Panc1 (cell line): ENCODE data around the gene RPS6KA3. TPM values are rescaled to one million over a fixed set of nuclear protein-coding genes. Genes with fewer than 3 reads are reported as not detected.

Experiments
- ATAC-seq: fragments of 200-7000 bp; cut with Tn5 transposase; 2 replicates; pipeline ENCODE4 v1.9.1; 2020; ENCODE audit warnings: mild to moderate bottlenecking, moderate library complexity
- BruUV-seq: library from RNA; stranded (reverse); fragments of 400-500 nt; replicated peaks from 2 replicates; lab custom pipeline; 2021; lab: Mats Ljungman, UMichigan
- CTCF ChIA-PET: fragments of 300-600 bp; sonication (Branson Sonifier 250); formaldehyde crosslinking; loops from one replicate; lab custom pipeline; 2022; ENCODE audit warnings: antibody characterized with exemption; lab: Charles Lee
- POLR2A ChIA-PET: fragments of 300-600 bp; sonication (Branson Sonifier 250); formaldehyde crosslinking; loops from one replicate; lab custom pipeline; 2022; ENCODE audit warnings: antibody characterized with exemption; lab: Charles Lee
- DNase-seq: peaks from one replicate; pipeline ENCODE4 v3.0.0-alpha.2; 2010; ENCODE audit warnings: low read depth, low spot score
- H3K27ac ChIP-seq: 2 replicates; pipeline ENCODE4 v1.5.1; 2011; ENCODE audit warnings: mild to moderate bottlenecking, low read length, inconsistent platforms
- H3K27me3 ChIP-seq: fragments of 200-500 bp; sonication (Bioruptor generic); 2 replicates; pipeline ENCODE4 v1.6.0; 2014; ENCODE audit warnings: low read length, inconsistent platforms; ENCODE audit not compliant: control insufficient read depth, insufficient read depth
- H3K36me3 ChIP-seq: fragments of 200-500 bp; sonication (Bioruptor generic); 2 replicates; pipeline ENCODE4 v1.5.1; 2014; ENCODE audit warnings: inconsistent platforms, mild to moderate bottlenecking, low read length, moderate library complexity; ENCODE audit not compliant: control insufficient read depth, insufficient read depth
- H3K4me1 ChIP-seq: 2 replicates; pipeline ENCODE4 v1.5.1; 2011; ENCODE audit warnings: inconsistent platforms, mild to moderate bottlenecking, low read length, moderate library complexity; ENCODE audit not compliant: control insufficient read depth, insufficient read depth
- H3K4me3 ChIP-seq, 2 experiments: 2 replicates each; pipeline ENCODE4 v1.5.1; 2011 to 2012; ENCODE audit warnings: low read depth in 2 of 2, low read length in 2 of 2, mild to moderate bottlenecking in 2 of 2, inconsistent platforms in 1 of 2, moderate library complexity in 1 of 2
- H3K9me3 ChIP-seq: fragments of 200-500 bp; sonication (Bioruptor generic); 2 replicates; pipeline ENCODE4 v1.5.1; 2014; ENCODE audit warnings: low read depth, mild to moderate bottlenecking, inconsistent platforms, low read length, moderate library complexity; ENCODE audit not compliant: control insufficient read depth, insufficient read depth
- POLR2AphosphoS5 ChIP-seq: IDR thresholded peaks from 2 replicates; pipeline ENCODE4 v1.6.1; 2012; ENCODE audit warnings: mild to moderate bottlenecking, low read depth, low read length, moderate library complexity
- SIN3A ChIP-seq: IDR thresholded peaks from 2 replicates; pipeline ENCODE4 v1.6.1; 2012; ENCODE audit warnings: low read depth, mild to moderate bottlenecking, low read length, moderate library complexity, borderline replicate concordance; ENCODE audit not compliant: insufficient read depth
- TCF7L2 ChIP-seq: IDR thresholded peaks from 2 replicates; pipeline ENCODE4 v1.6.1; 2011; ENCODE audit warnings: mild to moderate bottlenecking, low read depth, low read length, inconsistent platforms
- in situ Hi-C: cut with HindIII; loops from 2 replicates; pipeline ENCODE4 v1.10.0; 2016; ENCODE audit warnings: low sequenced_read_pairs, low pct_unique_long_range_greater_than_20kb
- intact Hi-C: fragments of 100-400 bp; cut with micrococcal nuclease; formaldehyde crosslinking; loops from one replicate; pipeline ENCODE4 v1.10.0; 2022; ENCODE audit not compliant: unreplicated experiment
- total RNA-seq: library from RNA; stranded (reverse); gene quantifications from one replicate; pipeline ENCODE4 v1.2.1, GENCODE V29; 2021; ENCODE audit not compliant: unreplicated experiment
- TF ChIP-seq, protein P1 (sequence below), 2 experiments: IDR thresholded peaks; 2 replicates each; pipeline ENCODE4 v1.6.1; 2011 to 2012; ENCODE audit warnings: low read depth in 2 of 2, control low read depth in 1 of 2, low read length in 1 of 2, mild to moderate bottlenecking in 1 of 2, moderate library complexity in 1 of 2; ENCODE audit not compliant: insufficient read depth in 1 of 2
- TF ChIP-seq, protein P2 (sequence below): fragments of 450-650 bp; IDR thresholded peaks from 2 replicates; pipeline ENCODE4 v1.5.1; 2017; ENCODE audit warnings: mild to moderate bottlenecking

The RPS6KA3 gene
- total RNA-seq, 1 experiment from 2014 or later = 40.5 TPM

DNA sequence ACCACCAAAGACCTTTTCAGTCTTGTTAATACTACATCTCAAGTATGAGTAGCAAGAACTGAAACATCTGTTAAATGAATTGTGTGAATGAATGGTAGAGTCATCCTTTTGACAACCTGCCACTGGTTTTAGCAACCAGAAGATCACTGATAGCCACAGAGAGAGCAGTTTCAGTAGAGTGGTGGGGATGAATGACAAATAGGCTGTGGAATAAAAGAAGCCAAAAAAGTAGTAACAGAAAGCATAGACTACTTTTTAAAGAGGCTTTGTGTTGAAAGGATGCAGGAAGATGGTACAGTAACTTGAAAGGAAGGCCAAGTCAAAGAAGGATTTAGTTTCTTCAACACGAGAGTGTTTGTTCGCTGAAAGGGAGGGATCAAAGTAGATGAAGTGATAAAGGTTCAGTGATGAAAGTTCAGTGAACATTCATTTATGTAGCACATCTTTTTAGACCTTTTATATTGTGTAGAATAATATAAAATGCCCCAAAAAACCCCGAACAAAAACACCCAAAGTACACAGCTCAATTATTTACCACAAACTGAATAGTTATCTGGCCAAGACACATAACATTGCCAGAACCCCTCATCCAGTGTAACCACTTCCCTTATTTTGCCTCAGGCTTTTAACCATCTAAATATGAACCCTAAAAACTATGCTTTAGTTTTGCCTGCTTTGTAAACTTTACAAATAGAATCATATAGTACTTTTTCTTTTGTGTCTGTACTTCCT lies 84.9 kb downstream of the RPS6KA3 start:
- TF ChIP-seq POLR2AphosphoS5 (no peak), SIN3A (no peak), TCF7L2 (no peak)
- TF ChIP-seq, protein P1, sequence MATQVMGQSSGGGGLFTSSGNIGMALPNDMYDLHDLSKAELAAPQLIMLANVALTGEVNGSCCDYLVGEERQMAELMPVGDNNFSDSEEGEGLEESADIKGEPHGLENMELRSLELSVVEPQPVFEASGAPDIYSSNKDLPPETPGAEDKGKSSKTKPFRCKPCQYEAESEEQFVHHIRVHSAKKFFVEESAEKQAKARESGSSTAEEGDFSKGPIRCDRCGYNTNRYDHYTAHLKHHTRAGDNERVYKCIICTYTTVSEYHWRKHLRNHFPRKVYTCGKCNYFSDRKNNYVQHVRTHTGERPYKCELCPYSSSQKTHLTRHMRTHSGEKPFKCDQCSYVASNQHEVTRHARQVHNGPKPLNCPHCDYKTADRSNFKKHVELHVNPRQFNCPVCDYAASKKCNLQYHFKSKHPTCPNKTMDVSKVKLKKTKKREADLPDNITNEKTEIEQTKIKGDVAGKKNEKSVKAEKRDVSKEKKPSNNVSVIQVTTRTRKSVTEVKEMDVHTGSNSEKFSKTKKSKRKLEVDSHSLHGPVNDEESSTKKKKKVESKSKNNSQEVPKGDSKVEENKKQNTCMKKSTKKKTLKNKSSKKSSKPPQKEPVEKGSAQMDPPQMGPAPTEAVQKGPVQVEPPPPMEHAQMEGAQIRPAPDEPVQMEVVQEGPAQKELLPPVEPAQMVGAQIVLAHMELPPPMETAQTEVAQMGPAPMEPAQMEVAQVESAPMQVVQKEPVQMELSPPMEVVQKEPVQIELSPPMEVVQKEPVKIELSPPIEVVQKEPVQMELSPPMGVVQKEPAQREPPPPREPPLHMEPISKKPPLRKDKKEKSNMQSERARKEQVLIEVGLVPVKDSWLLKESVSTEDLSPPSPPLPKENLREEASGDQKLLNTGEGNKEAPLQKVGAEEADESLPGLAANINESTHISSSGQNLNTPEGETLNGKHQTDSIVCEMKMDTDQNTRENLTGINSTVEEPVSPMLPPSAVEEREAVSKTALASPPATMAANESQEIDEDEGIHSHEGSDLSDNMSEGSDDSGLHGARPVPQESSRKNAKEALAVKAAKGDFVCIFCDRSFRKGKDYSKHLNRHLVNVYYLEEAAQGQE (IDR thresholded peaks at IDR 0.05; ENCODE audit: insufficient read depth in 1 of 2, low read depth in 2 of 2, low read length in 1 of 2) = no peak
- TF ChIP-seq, protein P2, sequence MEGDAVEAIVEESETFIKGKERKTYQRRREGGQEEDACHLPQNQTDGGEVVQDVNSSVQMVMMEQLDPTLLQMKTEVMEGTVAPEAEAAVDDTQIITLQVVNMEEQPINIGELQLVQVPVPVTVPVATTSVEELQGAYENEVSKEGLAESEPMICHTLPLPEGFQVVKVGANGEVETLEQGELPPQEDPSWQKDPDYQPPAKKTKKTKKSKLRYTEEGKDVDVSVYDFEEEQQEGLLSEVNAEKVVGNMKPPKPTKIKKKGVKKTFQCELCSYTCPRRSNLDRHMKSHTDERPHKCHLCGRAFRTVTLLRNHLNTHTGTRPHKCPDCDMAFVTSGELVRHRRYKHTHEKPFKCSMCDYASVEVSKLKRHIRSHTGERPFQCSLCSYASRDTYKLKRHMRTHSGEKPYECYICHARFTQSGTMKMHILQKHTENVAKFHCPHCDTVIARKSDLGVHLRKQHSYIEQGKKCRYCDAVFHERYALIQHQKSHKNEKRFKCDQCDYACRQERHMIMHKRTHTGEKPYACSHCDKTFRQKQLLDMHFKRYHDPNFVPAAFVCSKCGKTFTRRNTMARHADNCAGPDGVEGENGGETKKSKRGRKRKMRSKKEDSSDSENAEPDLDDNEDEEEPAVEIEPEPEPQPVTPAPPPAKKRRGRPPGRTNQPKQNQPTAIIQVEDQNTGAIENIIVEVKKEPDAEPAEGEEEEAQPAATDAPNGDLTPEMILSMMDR = no peak
- no peaks in the 10 kb centered on the region for H3K4me1 ChIP-seq
- no peak for ATAC-seq
- in situ Hi-C loops (no loop called here), intact Hi-C loops (no loop called here)
- H3K27ac ChIP-seq = no peak overlapping the region
- no peaks in the 10 kb centered on the region for H3K27me3 ChIP-seq
- POLR2A ChIA-PET = no interaction called here
- no peaks in the 10 kb centered on the region for H3K9me3 ChIP-seq
- no peak overlapping the region for H3K4me3 ChIP-seq
- BruUV-seq = no TSS peak
- CTCF ChIA-PET = no interaction called here
- H3K36me3 ChIP-seq = no peaks in the 10 kb centered on the region; the same call in 1 of the 2 replicates
- no peak for DNase-seq

DNA sequence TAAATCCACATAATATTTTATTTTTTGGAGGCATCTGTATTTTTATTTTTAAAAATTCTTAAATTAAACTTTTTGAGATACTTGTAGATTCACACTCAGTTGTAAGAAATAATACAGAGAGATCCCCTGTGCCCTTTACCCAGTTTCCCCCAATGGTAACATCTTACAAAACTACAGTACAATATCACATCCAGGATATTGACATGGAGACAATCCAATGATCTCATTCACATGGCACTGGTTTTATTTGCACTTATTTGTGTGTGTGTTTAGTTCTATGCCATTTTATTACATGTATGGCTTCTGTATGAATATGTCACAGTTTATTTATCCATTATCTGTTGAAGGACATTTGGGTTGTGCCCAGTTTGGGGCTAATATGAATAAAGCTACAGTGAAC lies 89.6 kb downstream of the RPS6KA3 start:
- no TSS peak for BruUV-seq

More for the DNA sequence above, 89.6 kb downstream of the RPS6KA3 start:
- DNase-seq = no peak
- TF ChIP-seq, protein P1 (IDR thresholded peaks at IDR 0.05; ENCODE audit: insufficient read depth in 1 of 2, low read depth in 2 of 2, low read length in 1 of 2) = no peak
- no peak for TF ChIP-seq SIN3A
- intact Hi-C loops = no loop called here
- in situ Hi-C loops = no loop called here
- Histone ChIP-seq H3K4me3 (no peak overlapping the region), H3K36me3 (no peaks in the 10 kb centered on the region; the same call in none of the 2 replicates), H3K9me3 (no peaks in the 10 kb centered on the region), H3K27ac (no peak overlapping the region), H3K27me3 (no peaks in the 10 kb centered on the region), H3K4me1 (no peaks in the 10 kb centered on the region)
- ChIA-PET CTCF (no interaction called here), POLR2A (no interaction called here)
- no peak for ATAC-seq
